ENCODE results near the gene ASF1A. TPM values are rescaled to one million over a fixed set of nuclear protein-coding genes. Genes with fewer than 3 reads are reported as not detected.
A peak's percentile ranks its signal among the peaks of the same experiment; 100 is the strongest.
"Not testable (repeated sequence)": the region's sequence is repeated elsewhere in the genome, so short reads cannot be mapped to it uniquely, and the experiment has no call there.

Gene ASF1A
- total and polyA plus RNA-seq, 8 donors: 0.87 to 39.7 (median 14.5) TPM

DNA sequence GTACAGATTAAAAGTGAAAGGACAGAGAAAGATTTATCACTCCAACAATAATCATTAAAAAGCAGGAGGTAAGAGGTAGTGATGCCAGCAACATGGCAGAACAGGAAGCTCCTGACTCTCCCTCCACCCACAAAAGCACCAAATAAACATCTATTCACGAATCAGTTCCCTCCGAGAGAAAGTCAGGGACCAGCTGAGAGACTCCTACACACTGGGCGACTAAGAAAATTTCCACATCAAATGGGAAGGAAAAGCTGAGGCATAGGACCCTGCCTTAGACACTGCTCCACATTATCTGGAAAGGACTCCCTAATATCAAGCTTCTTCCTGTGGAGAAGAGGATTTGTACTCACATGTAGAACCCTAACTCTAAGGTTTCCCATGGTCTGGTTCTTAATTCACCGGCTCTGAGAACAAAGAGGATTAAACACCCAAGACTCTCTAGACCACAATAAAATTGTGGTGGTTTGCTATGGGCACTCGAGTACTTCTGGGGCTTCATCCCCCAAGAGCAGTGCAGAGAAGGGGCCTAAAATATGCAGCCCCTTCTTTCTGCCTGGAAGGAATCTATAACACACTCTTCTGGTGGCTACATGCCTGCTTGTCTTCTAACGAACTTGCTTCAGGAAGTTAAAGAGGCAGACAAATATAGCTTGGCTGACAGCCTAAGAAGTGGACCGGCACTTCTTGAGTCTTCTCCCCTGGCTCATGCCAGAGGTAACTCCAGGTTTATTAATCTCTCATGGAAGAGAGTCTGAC is 29.4 kb upstream of the ASF1A start:
- H3K4me3 ChIP-seq: no peak overlapping the region
- H3K4me1 ChIP-seq: peaks cover 4 to 22% (median 13%) of the 10 kb centered on the region in 4 donors
- WGBS, 5 donors: 42 to 58% (median 43%) methylated on average over 7 of the region's 7 CpGs
- intact Hi-C loops (cut with DNase I; ENCODE audit: low total_unique reads): no loop called here
- H3K9me3 ChIP-seq: no peaks in the 10 kb centered on the region
- H3K27ac ChIP-seq: no peak overlapping the region
- TF ChIP-seq POLR2A (IDR thresholded peaks at IDR 0.05) (no peak), CTCF (IDR thresholded peaks at IDR 0.05) (no peak), EP300 (IDR thresholded peaks at IDR 0.05) (no peak), POLR2AphosphoS5 (IDR thresholded peaks at IDR 0.05) (no peak)
- H3K27me3 ChIP-seq: no peaks in the 10 kb centered on the region
- peak in 1 of 2 donors; percentile 13 for DNase-seq
- H3K36me3 ChIP-seq: peaks cover 0 to 8% (median 4%) of the 10 kb centered on the region in 4 donors

DNA sequence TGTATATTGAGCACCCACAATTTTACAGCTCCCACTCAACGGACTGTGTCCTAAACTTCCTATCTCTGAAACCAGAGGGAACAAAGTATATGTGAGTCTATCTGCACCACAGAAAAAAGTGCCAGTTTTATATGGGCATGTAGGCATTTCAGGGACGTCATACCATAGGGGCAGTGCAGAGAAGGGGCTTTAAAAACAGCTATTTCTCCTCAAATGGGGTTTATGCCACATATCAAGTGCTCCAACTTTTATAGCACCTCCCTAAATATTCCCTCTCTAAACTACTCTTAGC is 28.9 kb upstream of the ASF1A start:
- Histone ChIP-seq H3K4me1 (peaks cover 4 to 17% (median 13%) of the 10 kb centered on the region in 4 donors), H3K27me3 (no peaks in the 10 kb centered on the region), H3K36me3 (peaks cover 0 to 8% (median 4%) of the 10 kb centered on the region in 4 donors), H3K4me3 (no peak overlapping the region), H3K9me3 (no peaks in the 10 kb centered on the region), H3K27ac (no peak overlapping the region)
- intact Hi-C loops (cut with DNase I; ENCODE audit: low total_unique reads): no loop called here
- TF ChIP-seq EP300 (IDR thresholded peaks at IDR 0.05) (no peak), POLR2AphosphoS5 (IDR thresholded peaks at IDR 0.05) (no peak), POLR2A (IDR thresholded peaks at IDR 0.05) (no peak), CTCF (IDR thresholded peaks at IDR 0.05) (no peak)
- 26 to 57% (median 42%) methylated on average over 2 of the region's 2 CpGs for WGBS, 5 donors
- no peak for DNase-seq

DNA sequence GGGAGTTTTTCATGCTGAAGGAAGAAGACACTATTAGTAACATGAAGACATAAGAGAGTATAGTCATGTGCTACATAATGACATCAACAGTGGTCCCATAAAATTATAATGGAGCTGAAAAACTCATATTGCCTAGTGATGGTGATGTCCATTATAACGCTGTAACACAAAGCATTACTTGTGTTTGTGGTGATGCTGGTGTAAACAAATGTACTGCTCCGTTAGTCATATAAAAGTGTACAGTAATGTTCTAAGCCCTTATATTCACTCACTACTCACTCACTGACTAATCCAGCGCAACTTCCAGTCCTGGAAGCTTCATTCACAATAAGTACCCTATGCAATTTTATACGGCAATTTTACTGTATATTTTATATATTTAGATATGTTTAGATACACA is 26.8 kb upstream of the ASF1A start:
- Histone ChIP-seq H3K4me3 (no peak overlapping the region), H3K27me3 (no peaks in the 10 kb centered on the region), H3K4me1 (peaks cover 4 to 23% (median 13%) of the 10 kb centered on the region in 4 donors), H3K36me3 (peaks cover 0 to under 1% (median 0%) of the 10 kb centered on the region in 4 donors), H3K27ac (no peak overlapping the region), H3K9me3 (no peaks in the 10 kb centered on the region)
- no peak for DNase-seq
- intact Hi-C loops (cut with DNase I; ENCODE audit: low total_unique reads): no loop called here
- 90 to 99% (median 97%) methylated on average over 4 of the region's 4 CpGs for whole genome bisulfite sequencing, 5 donors
- TF ChIP-seq EP300 (IDR thresholded peaks at IDR 0.05): no peak
- TF ChIP-seq POLR2A (IDR thresholded peaks at IDR 0.05): no peak
- TF ChIP-seq CTCF (IDR thresholded peaks at IDR 0.05): no peak
- TF ChIP-seq POLR2AphosphoS5 (IDR thresholded peaks at IDR 0.05): no peak

- 89 to 100% (median 97%) methylated on average over 2 of the region's 2 CpGs for WGBS, 5 donors
- H3K4me1 ChIP-seq: peaks cover 4 to 23% (median 13%) of the 10 kb centered on the region in 4 donors
- H3K27me3 ChIP-seq; H3K27ac ChIP-seq; H3K36me3 ChIP-seq; H3K4me3 ChIP-seq; DNase-seq; intact Hi-C loops (cut with DNase I; ENCODE audit: low total_unique reads); H3K9me3 ChIP-seq: not testable (repeated sequence)
These were observed 25.1 kb upstream of the ASF1A start for GRCh38 chr6:118868901-118869300.

DNA sequence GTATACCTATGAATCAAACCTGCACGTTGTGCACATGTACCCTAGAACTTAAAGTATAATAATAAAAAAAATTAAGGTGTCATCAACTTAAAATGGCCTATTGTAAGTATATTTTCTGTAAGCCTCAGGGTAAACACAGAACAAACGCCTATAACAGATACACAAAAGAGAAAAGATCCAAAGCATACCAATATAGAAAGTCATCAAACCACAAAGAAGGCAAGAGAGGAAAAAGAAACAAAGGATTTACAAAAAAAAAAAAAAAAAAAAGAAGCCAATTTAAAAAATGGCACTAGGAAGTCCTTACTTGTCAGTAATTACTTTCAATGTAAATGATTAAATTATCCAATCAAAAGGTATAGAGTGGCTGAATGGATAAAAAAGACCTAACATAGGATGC is 24.6 kb upstream of the ASF1A start:
- Histone ChIP-seq H3K27ac (no peak overlapping the region), H3K4me3 (no peak overlapping the region), H3K4me1 (peaks cover 4 to 22% (median 10%) of the 10 kb centered on the region in 4 donors), H3K9me3 (no peaks in the 10 kb centered on the region), H3K36me3 (no peaks in the 10 kb centered on the region), H3K27me3 (no peaks in the 10 kb centered on the region)
- no peak for DNase-seq
- intact Hi-C loops (cut with DNase I; ENCODE audit: low total_unique reads): no loop called here
- WGBS, 5 donors: 89 to 94% (median 92%) methylated on average over 2 of the region's 2 CpGs
- no peak for TF ChIP-seq EP300 (IDR thresholded peaks at IDR 0.05)
- TF ChIP-seq POLR2AphosphoS5 (IDR thresholded peaks at IDR 0.05): no peak
- TF ChIP-seq POLR2A (IDR thresholded peaks at IDR 0.05): no peak
- TF ChIP-seq CTCF (IDR thresholded peaks at IDR 0.05): no peak

Measured in stomach (tissue), 9 donors.